ENCODE results near the gene MOB3A. TPM values are rescaled to one million over a fixed set of nuclear protein-coding genes. Genes with fewer than 3 reads are reported as not detected.

Gene MOB3A
- total and polyA plus RNA-seq, 2 of the 13 experiments (the other 11 are each of a cell fraction or from before 2014, with no cell fraction given) = 3.5 to 17.8 TPM

- TF ChIP-seq, protein P1, sequence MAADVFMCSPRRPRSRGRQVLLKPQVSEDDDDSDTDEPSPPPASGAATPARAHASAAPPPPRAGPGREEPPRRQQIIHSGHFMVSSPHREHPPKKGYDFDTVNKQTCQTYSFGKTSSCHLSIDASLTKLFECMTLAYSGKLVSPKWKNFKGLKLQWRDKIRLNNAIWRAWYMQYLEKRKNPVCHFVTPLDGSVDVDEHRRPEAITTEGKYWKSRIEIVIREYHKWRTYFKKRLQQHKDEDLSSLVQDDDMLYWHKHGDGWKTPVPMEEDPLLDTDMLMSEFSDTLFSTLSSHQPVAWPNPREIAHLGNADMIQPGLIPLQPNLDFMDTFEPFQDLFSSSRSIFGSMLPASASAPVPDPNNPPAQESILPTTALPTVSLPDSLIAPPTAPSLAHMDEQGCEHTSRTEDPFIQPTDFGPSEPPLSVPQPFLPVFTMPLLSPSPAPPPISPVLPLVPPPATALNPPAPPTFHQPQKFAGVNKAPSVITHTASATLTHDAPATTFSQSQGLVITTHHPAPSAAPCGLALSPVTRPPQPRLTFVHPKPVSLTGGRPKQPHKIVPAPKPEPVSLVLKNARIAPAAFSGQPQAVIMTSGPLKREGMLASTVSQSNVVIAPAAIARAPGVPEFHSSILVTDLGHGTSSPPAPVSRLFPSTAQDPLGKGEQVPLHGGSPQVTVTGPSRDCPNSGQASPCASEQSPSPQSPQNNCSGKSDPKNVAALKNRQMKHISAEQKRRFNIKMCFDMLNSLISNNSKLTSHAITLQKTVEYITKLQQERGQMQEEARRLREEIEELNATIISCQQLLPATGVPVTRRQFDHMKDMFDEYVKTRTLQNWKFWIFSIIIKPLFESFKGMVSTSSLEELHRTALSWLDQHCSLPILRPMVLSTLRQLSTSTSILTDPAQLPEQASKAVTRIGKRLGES (CRISPR knock-in tag; IDR thresholded peaks at IDR 0.05; ENCODE audit: borderline replicate concordance) = 0 out of 2 replicates have a peak, but pooled peaks have one; percentile 48
- TF ChIP-seq ZNF781 (CRISPR knock-in tag; IDR thresholded peaks at IDR 0.05; ENCODE audit: borderline replicate concordance, not compliant biosample characterization) (peak; percentile 79), ZNF431 (CRISPR knock-in tag; IDR thresholded peaks at IDR 0.05; ENCODE audit: borderline replicate concordance, low read depth) (peak; percentile 42; the same call in 1 of the 2 replicates), ZNF275 (CRISPR knock-in tag; IDR thresholded peaks at IDR 0.05; ENCODE audit: borderline replicate concordance) (no peak; the same call in 1 of the 2 replicates), POLR2A (IDR thresholded peaks at IDR 0.05; ENCODE audit: insufficient read depth in 1 of 2, low read depth in 2 of 2, low read length in 2 of 2) (peak; percentile 77 to 87), MTA3 (CRISPR knock-in tag; IDR thresholded peaks at IDR 0.05) (no peak), ZNF607 (CRISPR knock-in tag; IDR thresholded peaks at IDR 0.05; ENCODE audit: borderline replicate concordance) (no peak; the same call in 1 of the 2 replicates), SALL2 (CRISPR knock-in tag; IDR thresholded peaks at IDR 0.05) (peak; percentile 55; the same call in 1 of the 2 replicates), ZNF451 (CRISPR knock-in tag; IDR thresholded peaks at IDR 0.05) (no peak), ISX (CRISPR knock-in tag; conservative IDR thresholded peaks at IDR 0.05) (no peak), ZNF30 (CRISPR knock-in tag; IDR thresholded peaks at IDR 0.05) (no peak), MEF2D (CRISPR knock-in tag; IDR thresholded peaks at IDR 0.05) (peak; percentile 27; the same call in 1 of the 2 replicates), RARA (CRISPR knock-in tag; IDR thresholded peaks at IDR 0.05) (no peak; the same call in 1 of the 2 replicates), ASH2L (IDR thresholded peaks at IDR 0.05; ENCODE audit: insufficient read length, low read depth, low read length) (peak; percentile 51), ZNF20 (CRISPR knock-in tag; IDR thresholded peaks at IDR 0.05) (peak; percentile 76), ZNF878 (CRISPR knock-in tag; IDR thresholded peaks at IDR 0.05) (no peak), ZBTB38 (CRISPR knock-in tag; IDR thresholded peaks at IDR 0.05) (peak; percentile 25; the same call in 1 of the 2 replicates), ZNF879 (CRISPR knock-in tag; IDR thresholded peaks at IDR 0.05) (no peak), PRDM15 (CRISPR knock-in tag; IDR thresholded peaks at IDR 0.05) (no peak), FOXJ3 (CRISPR knock-in tag; IDR thresholded peaks at IDR 0.05; ENCODE audit: borderline replicate concordance) (peak; percentile 29; the same call in 1 of the 2 replicates)
- TF ChIP-seq, protein P2, sequence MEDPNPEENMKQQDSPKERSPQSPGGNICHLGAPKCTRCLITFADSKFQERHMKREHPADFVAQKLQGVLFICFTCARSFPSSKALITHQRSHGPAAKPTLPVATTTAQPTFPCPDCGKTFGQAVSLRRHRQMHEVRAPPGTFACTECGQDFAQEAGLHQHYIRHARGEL (CRISPR knock-in tag; IDR thresholded peaks at IDR 0.05) = no peak; the same call in 1 of the 2 replicates
Measured at GRCh38 chr19:2061495-2062388, 34.4 kb downstream of the MOB3A start (continued).

All from HepG2 (cell line).